ENCODE measurements around the gene RGMB.
A peak's percentile ranks its signal among the peaks of the same experiment; 100 is the strongest.
"Not testable (repeated sequence)": the region's sequence is repeated elsewhere in the genome, so short reads cannot be mapped to it uniquely, and the experiment has no call there.

The RGMB gene

GRCh38 chr5:98773464-98774191 is at the start of gene RGMB:
Gene RGMB, plus strand, starts transcription at chr5:98773663. Its CDS starts 408 bp downstream, at chr5:98774071.
- peak; percentile 88 for DNase-seq

- DNase-seq, result no peak
Measured at GRCh38 chr5:98726258-98726657, 47.2 kb upstream of the RGMB start.

GRCh38 chr5:98727686-98728085 is 45.8 kb upstream of the RGMB start:
- DNase-seq, result no peak

- no peak for DNase-seq
Measured at GRCh38 chr5:98734646-98735045, 38.8 kb upstream of the RGMB start.

GRCh38 chr5:98735806-98736507 is 37.5 kb upstream of the RGMB start:
- no peak for DNase-seq

- no peak for DNase-seq
Measured at GRCh38 chr5:98736753-98737152, 36.7 kb upstream of the RGMB start.

- DNase-seq, result not testable (repeated sequence)
Measured at GRCh38 chr5:98737441-98737840, 36.0 kb upstream of the RGMB start.

- DNase-seq, result not testable (repeated sequence)
Measured at GRCh38 chr5:98738481-98739149, 34.8 kb upstream of the RGMB start.

GRCh38 chr5:98741926-98742325 is 31.5 kb upstream of the RGMB start:
- DNase-seq, result no peak

GRCh38 chr5:98742396-98743073 is 30.9 kb upstream of the RGMB start:
- DNase-seq, result no peak

GRCh38 chr5:98748259-98748658 is 25.2 kb upstream of the RGMB start:
- DNase-seq, result not testable (repeated sequence)

GRCh38 chr5:98749046-98749445 is 24.4 kb upstream of the RGMB start:
- DNase-seq, result no peak

- no peak for DNase-seq
Measured at GRCh38 chr5:98750693-98751092, 22.8 kb upstream of the RGMB start.

- DNase-seq, result not testable (repeated sequence)
Measured at GRCh38 chr5:98752331-98752730, 21.1 kb upstream of the RGMB start.

- DNase-seq, result not testable (repeated sequence)
Measured at GRCh38 chr5:98752801-98753200, 20.7 kb upstream of the RGMB start.

GRCh38 chr5:98753507-98753906 is 20.0 kb upstream of the RGMB start:
- no peak for DNase-seq

GRCh38 chr5:98755406-98755805 is 18.1 kb upstream of the RGMB start:
- DNase-seq, result no peak

GRCh38 chr5:98757978-98758377 is 15.5 kb upstream of the RGMB start:
- no peak for DNase-seq

GRCh38 chr5:98763001-98763630 is 10.3 kb upstream of the RGMB start:
- DNase-seq, result no peak

- DNase-seq, result no peak
Measured at GRCh38 chr5:98765815-98766214, 7.6 kb upstream of the RGMB start.

GRCh38 chr5:98767581-98767980 is 5.9 kb upstream of the RGMB start:
- DNase-seq, result no peak

GRCh38 chr5:98768160-98768959 is 5.1 kb upstream of the RGMB start:
- peak; percentile 24 for DNase-seq
